Mononuclear cell (primary cell): ENCODE measurements around the gene RPL28. TPM values are rescaled to one million over a fixed set of nuclear protein-coding genes. Genes with fewer than 3 reads are reported as not detected.

ENCODE experiments used
- H3K27me3 ChIP-seq: 2 replicates; pipeline ENCODE4 v1.6.0; 2011; ENCODE audit warnings: low read length, control low read depth; ENCODE audit not compliant: insufficient read depth
- H3K4me1 ChIP-seq: 2 replicates; pipeline ENCODE4 v1.5.1; 2011; ENCODE audit warnings: mild to moderate bottlenecking, low read length, control low read depth; ENCODE audit not compliant: insufficient read depth
- H3K4me3 ChIP-seq: 2 replicates; pipeline ENCODE4 v1.5.1; 2011; ENCODE audit warnings: mild to moderate bottlenecking, low read length, moderate library complexity
- H3K9me3 ChIP-seq: 2 replicates; pipeline ENCODE4 v1.5.1; 2011; ENCODE audit warnings: low read depth, mild to moderate bottlenecking, control low read depth, low read length
- total RNA-seq: library from RNA; depleted of rRNA; stranded (reverse); fragments of >200 nt; gene quantifications from one replicate; pipeline ENCODE4 v1.2.3, GENCODE V29; 2012

RPL28 gene
- total RNA-seq, 1 donor: 605 TPM

GRCh38 chr19:55348317-55349034 is 37.3 kb upstream of the RPL28 start:
- Histone ChIP-seq H3K27me3 (peaks cover 19% of the 10 kb centered on the region), H3K4me3 (no peak overlapping the region), H3K9me3 (no peaks in the 10 kb centered on the region), H3K4me1 (peaks cover 4% of the 10 kb centered on the region)

GRCh38 chr19:55350620-55351315 is 35.0 kb upstream of the RPL28 start:
- Histone ChIP-seq H3K27me3 (peaks cover 29% of the 10 kb centered on the region), H3K4me1 (peaks cover 8% of the 10 kb centered on the region), H3K4me3 (no peak overlapping the region), H3K9me3 (no peaks in the 10 kb centered on the region)

GRCh38 chr19:55352040-55352439 is 33.7 kb upstream of the RPL28 start:
- H3K9me3 ChIP-seq: no peaks in the 10 kb centered on the region
- H3K4me1 ChIP-seq: peaks cover 8% of the 10 kb centered on the region
- H3K27me3 ChIP-seq: peaks cover 31% of the 10 kb centered on the region
- no peak overlapping the region for H3K4me3 ChIP-seq

- Histone ChIP-seq H3K27me3 (peaks cover 31% of the 10 kb centered on the region), H3K4me1 (peaks cover 8% of the 10 kb centered on the region), H3K4me3 (no peak overlapping the region), H3K9me3 (no peaks in the 10 kb centered on the region)
These were observed 33.1 kb upstream of the RPL28 start for GRCh38 chr19:55352549-55353145.

DNA sequence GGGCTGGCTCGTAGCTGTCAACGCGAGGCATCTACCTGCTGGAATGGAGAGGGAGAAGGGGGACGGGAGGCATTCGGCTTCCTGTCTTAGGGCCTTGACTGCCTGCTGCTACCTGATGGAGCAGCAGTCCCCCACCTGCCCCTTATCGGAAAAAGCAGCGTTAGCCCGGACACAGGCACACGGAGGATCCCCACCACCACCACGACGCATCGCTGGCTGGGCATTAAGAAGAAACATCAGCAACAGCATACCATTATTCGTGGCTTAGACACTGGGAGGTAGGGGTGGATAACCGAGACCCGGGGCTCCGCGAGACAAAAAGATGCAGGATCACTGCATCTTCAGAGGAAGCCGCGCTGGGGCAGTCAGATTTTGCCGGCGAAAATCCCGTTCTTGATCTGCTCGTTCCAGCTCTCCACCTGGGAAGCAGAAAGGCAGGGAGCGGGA is 32.4 kb upstream of the RPL28 start:
- H3K4me3 ChIP-seq: no peak overlapping the region
- no peaks in the 10 kb centered on the region for H3K9me3 ChIP-seq
- H3K4me1 ChIP-seq: peaks cover 8% of the 10 kb centered on the region
- peaks cover 31% of the 10 kb centered on the region for H3K27me3 ChIP-seq

GRCh38 chr19:55353803-55354697 is 31.7 kb upstream of the RPL28 start:
- no peak overlapping the region for H3K4me3 ChIP-seq
- H3K4me1 ChIP-seq: peaks cover 8% of the 10 kb centered on the region
- H3K9me3 ChIP-seq: no peaks in the 10 kb centered on the region
- H3K27me3 ChIP-seq: peaks cover 31% of the 10 kb centered on the region

- no peaks in the 10 kb centered on the region for H3K9me3 ChIP-seq
- peaks cover 31% of the 10 kb centered on the region for H3K27me3 ChIP-seq
- H3K4me1 ChIP-seq: peaks cover 8% of the 10 kb centered on the region
- no peak within 1 kb of the TSS for H3K4me3 ChIP-seq
These were observed 31.0 kb upstream of the RPL28 start, which contains the start of gene COX6B2 for GRCh38 chr19:55354698-55355212. COX6B2 (minus strand) TSS chr19:55354719; CDS start chr19:55354521, 198 bp downstream.

DNA sequence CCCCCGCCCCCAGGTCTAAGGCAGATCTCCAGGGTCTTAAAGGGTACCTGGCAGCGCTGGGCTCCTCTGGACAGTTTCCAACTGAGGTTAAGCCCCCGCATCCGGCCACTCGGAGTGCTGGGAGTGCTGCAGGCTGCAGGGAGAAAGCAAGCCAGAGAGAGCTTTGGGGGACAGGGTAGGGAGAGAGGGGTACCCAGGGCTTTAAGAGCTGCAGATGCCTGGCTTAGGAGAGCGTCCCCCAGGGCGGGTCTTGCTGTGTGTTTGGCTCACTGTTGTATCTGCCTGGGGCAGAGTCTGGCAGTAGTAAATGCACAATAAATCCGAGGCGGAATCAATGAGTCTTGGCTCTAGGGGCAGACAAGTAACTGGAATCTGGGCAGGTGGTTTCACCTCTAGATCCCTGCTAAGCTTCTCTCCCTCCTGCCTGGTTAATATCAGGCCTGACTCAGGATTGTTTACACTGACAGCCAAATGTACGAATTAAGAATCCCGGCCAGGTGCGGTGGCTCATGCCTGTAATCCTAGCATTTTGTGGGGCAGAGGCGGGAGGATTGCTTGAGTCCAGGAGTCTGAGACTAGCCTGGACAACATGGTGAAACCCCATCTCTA is 30.4 kb upstream of the RPL28 start:
- Histone ChIP-seq H3K4me3 (no peak overlapping the region), H3K4me1 (peaks cover 8% of the 10 kb centered on the region), H3K27me3 (peaks cover 31% of the 10 kb centered on the region), H3K9me3 (no peaks in the 10 kb centered on the region)

GRCh38 chr19:55358493-55358892 is 27.2 kb upstream of the RPL28 start:
- Histone ChIP-seq H3K9me3 (no peaks in the 10 kb centered on the region), H3K4me3 (no peak overlapping the region), H3K27me3 (peaks cover 11% of the 10 kb centered on the region), H3K4me1 (peaks cover 4% of the 10 kb centered on the region)

GRCh38 chr19:55358943-55359908 is 26.5 kb upstream of the RPL28 start:
- H3K27me3 ChIP-seq: peaks cover 8% of the 10 kb centered on the region
- H3K9me3 ChIP-seq: no peaks in the 10 kb centered on the region
- no peak overlapping the region for H3K4me3 ChIP-seq
- H3K4me1 ChIP-seq: no peaks in the 10 kb centered on the region

DNA sequence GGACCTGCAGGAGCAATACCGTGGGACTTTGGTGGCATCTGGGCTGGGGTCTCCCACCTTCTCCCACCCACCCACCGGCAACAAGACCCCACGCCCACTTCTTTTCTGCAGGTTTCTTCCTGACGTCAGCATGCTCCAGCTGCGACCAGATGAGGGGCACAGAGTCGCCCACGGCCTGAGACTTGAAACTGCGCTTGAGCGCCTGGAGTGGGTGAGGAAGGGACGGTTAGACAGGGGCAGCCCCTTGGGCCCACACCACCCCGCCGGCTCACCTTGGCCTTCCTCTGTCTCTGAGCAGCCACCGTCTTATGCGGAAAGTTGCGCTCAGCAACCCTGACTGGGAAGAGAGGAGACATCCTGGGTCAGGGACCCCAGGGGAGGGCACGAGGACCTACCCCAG is 24.8 kb upstream of the RPL28 start:
- H3K9me3 ChIP-seq: no peaks in the 10 kb centered on the region
- no peaks in the 10 kb centered on the region for H3K4me1 ChIP-seq
- H3K27me3 ChIP-seq: peaks cover under 1% of the 10 kb centered on the region
- H3K4me3 ChIP-seq: no peak overlapping the region

DNA sequence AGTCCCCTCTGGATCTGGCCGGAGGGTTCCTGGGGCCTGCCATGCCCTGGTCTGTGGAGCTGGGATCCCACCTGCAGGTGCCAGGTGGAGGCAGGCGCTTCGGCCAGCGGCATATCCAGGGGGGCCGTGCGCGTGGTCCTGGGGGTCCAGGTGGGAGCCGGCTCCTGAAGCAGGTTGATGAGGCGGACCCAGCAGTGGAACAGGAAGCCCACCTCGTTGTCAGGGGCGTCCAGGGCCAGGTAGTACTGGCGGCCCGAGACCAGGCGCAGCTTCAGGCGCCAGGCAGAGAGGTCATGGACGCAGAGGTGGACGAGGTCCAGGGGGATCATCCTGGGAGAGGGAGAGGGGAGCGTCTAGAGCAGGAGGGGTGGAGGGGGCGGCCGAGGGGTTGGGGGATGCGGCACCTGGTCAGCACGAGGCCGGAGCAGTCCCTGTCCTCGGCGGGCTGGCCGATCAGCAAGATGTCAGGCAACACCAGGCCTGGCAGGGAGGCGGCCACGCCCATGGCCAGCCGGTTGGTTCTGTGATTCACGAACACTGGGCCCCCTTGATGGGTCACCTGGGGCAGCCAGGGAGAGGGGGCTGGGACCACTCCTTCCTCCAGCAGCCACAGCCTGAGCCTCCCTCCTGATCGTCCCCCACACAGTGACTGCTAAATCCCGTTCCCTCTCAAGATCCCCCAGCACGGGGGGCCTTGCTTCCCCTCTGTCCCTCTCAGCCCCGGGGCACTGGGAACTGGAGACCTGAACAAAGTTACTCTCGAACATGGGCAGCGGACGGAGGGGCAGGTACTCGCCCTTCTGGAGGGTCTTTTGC is 23.4 kb upstream of the RPL28 start:
- Histone ChIP-seq H3K4me3 (no peak overlapping the region), H3K27me3 (no peaks in the 10 kb centered on the region), H3K9me3 (no peaks in the 10 kb centered on the region), H3K4me1 (no peaks in the 10 kb centered on the region)
